Measurements from ENCODE around the gene IFITM1.
"Not testable (repeated sequence)": the region's sequence is repeated elsewhere in the genome, so short reads cannot be mapped to it uniquely, and the experiment has no call there.

IFITM1 gene

GRCh38 chr11:328516-329100, 14.8 kb downstream of the IFITM1 start:
- DNase-seq, result not testable (repeated sequence)

- DNase-seq, result no peak
Measured at GRCh38 chr11:329886-330253, 16.0 kb downstream of the IFITM1 start.

DNA sequence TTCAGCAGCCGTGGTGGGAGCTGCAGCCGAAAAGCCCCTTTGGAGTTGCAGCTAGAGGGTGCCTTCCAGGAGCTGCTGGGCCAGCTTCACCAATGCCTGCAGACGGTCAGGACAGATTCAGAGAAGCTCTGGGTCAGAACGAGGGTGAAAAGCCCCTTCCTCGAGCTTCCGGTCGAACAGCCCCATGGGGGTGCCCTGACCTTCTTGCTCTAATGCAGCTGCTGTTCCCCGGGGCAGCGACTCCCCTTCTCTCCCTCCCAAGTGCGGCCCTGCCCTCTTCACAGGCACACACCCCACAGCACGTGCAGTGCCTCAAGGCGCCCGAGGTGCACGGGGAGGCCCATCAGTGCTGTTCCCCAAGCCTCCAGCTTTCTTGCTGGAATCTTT, 16.5 kb downstream of the IFITM1 start:
- no peak for DNase-seq

- no peak for DNase-seq
Measured at GRCh38 chr11:330694-331357, 17.0 kb downstream of the IFITM1 start.

DNA sequence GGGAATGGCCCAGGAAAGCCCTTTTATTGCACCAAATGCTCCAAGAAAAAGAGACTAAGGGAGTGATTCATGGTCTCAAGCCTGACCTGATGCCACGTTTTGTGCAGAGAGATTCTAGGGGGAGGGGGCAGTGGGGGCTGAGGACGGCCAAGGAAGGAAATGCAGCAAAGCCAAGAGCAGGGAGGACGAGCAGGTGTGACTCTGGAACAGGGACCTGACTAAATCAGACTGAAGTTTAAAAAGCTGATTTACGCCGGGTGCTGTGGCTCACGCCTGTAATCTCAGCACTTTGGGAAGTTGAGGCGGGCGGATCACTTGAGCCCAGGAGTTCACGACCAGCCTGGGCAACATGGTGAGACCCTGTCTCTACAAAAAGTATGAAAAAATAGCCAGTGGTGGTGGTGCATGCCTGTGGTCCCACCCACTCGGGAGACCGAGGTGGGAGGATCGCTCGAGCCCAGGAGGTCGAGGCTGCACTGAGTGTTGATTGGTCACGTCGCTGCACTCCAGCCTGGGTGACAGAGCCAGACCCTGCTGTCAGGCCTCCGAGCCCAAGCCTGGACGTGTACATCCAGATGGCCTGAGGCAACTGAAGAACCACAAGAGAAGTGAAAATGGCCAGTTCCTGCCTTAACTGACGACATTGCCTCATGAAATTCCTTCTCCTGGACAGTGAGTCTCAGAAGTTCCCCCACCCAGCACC, 17.7 kb downstream of the IFITM1 start:
- no peak for DNase-seq

DNA sequence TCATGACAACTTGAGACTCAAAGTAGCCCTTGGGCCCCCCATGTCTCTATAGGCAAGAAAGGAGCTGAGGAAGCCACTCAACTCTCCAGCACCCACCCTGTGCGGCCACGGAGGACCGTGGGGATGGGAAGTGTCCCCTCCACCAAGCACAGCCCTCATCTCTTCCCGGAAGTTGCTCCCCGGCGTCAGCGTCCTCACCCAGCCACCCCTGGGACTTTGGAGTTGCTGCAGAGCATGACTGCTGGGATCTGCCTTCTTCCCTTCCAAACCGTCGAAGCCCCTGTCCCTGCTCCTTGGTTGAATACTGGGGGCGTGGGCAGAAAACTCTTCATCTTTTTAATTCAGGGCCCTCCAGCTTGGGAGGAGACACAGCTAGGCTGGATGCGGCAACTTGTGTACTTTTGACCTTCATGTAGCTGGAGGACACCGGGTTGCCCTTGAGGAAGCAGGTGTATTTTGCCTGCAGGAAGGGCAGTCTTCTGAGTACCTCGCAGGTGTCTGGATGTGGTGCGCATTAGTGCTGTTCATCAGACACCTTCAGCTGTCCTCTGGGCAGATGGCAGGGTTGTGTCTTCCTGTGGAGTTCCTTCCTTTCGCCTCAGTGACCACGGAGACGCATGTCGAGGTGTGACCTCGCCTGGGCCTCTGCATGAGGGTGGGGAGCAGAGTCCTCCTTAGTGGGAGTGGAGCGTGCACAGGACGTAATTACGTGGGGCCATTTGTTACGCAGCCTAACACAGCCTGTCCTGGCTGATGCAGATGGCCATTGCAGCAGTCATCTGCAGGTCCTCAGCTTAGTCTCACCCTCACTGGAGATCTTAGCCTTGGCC, 19.0 kb downstream of the IFITM1 start:
- no peak for DNase-seq

DNA sequence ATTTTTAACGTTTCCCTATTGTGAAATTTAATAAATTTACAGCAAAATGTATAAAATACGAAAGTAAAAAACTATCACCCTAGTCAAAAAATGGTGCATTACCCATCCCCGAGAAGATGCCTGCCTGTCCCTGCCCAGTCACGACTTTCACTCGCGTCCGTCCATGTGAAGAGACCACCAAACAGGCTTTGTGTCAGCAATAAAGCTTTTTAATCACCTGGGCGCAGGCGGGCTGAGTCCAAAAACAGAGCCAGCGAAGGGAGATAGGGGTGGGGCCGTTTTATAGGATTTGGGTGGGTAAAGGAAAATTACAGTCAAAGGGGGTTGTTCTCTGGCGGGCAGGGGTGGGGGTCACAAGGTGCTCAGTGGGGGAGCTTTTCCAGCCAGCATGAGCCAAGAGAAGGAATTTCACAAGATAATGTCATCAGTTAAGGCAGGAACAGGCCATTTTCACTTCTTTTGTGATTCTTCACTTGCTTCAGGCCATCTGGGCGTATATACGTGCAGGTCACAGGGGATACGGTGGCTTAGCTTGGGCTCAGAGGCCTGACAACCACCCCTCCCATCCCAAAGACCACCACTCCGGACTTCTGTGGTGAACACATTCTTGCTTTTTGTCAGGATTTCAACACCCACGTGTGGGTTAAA, 19.9 kb downstream of the IFITM1 start:
- DNase-seq, result not testable (repeated sequence)

- DNase-seq, result no peak
Measured at GRCh38 chr11:334264-334994, 20.6 kb downstream of the IFITM1 start.

GRCh38 chr11:335779-336658, 22.2 kb downstream of the IFITM1 start:
- no peak for DNase-seq

- DNase-seq, result no peak
Measured at GRCh38 chr11:336659-337198, 22.9 kb downstream of the IFITM1 start.

- no peak for DNase-seq
Measured at GRCh38 chr11:337711-338110, 23.9 kb downstream of the IFITM1 start.

DNA sequence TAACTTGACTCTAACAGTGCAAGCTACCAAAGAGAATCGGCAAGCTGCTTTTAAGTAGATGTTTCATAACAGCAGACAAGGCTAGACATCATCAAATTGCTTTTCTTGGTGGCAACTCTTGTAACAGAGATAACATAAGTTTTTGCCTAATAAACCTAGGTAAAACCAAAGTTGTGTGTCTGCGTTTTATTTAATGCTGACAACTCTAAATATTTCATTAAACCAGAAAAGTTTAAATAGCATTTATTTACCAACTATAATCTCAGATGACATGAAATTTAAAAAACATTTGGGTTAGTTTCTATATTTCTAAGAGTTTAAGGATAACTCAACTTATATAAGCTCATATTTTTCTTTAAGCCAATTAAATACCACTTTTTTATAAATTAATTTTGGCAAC, 26.1 kb downstream of the IFITM1 start:
- no peak for DNase-seq

- DNase-seq, result no peak
Measured at GRCh38 chr11:340539-341512, 27.0 kb downstream of the IFITM1 start.

GRCh38 chr11:342328-342727, 28.5 kb downstream of the IFITM1 start:
- DNase-seq, result no peak

DNA sequence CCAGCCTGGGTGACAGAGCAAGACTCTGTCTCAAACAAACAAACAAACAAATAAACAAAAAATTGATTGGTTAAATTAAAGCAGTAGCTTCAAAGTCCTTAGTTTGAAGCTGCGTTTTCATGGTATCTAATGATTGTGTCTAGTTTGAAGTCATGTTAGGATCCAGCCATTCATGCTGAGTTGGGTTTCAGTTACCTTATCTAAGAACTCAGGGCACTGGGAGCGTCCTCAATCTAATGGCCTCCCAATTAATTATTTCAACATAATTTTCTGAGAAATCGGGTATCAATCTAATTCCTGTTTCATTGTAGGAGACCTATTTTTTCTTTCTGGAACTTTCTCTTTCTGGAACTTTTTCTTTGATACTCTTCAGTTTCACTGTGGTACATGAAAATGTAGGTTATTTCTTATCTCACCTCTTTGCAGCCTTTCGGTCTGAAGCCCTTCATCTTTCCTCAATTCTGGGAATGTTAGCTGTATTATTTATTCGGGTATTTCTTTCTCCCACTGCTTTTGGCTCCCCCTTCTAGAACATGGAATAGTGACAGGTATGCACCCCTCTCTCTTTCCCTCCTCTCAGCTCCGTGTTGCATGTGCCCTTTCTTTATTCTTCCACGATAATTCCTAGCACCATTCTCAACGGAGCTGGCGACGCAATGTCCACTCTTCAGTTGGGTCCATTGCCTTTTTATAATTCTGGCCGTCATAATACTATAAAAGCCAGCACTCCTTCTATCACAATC, 31.2 kb downstream of the IFITM1 start:
- DNase-seq, result no peak

DNA sequence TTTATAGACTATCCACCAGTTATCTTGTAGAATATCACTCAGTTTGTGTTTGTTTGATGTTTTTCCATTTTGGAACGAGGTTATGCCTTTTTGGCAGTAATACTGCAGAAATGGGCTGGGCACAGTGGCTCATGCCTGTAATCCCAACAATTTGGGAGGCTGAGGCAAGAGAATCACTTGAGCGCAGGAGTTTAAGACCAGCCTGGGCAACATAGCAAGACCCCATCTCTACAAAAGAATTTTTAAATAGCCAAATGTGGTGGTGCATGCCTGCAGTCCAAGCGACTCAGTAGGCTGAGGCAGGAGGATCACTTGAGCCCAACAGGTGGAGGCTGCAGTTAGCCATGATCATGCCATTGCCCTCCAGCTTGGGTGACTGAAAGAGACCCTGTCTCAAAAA, 32.7 kb downstream of the IFITM1 start:
- no peak for DNase-seq

- not testable (repeated sequence) for DNase-seq
Measured at GRCh38 chr11:349270-349954, 35.6 kb downstream of the IFITM1 start.

DNA sequence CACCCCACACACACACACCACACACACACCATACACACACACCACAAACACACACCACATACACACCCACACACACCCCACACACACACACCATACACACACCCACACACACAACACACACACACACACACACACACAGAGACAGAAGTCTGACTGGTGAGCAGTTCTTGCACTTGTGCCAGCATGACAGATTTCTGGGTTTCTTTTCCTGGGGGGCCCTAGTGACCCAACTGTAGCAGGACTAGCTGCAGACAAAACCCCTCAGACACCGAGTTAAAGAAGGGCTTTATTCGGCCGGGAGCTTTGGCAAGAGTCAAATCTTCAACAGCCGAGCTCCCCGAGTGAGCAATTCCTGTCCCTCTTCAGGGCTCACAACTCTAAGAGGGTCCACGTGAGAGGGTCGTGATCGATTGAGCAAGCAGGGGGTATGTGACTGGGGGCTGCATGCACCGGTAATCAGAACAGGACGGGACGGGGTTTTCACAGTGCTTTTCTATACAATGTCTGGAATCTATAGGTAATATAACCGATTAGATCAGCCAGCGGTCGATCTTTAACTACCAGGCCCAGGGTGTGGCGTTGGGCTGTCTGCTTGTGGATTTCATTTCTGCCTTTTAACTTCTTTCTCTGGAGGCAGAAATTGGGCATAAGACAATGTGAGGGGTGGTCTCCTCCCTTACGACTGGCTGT, 36.3 kb downstream of the IFITM1 start:
- not testable (repeated sequence) for DNase-seq
